HG03439 (cell line): ENCODE data around the gene DLGAP4.

Experiments used
- ATAC-seq: cut with Tn5 transposase; IDR thresholded peaks from one replicate; pipeline ENCODE4 v1.9.1; 2021; ENCODE audit warnings: mild to moderate bottlenecking, moderate library complexity; ENCODE audit not compliant: unreplicated experiment

The DLGAP4 gene

GRCh38 chr20:36399969-36400545 lies 93.9 kb downstream of the DLGAP4 start:
- ATAC-seq, result no peak

- ATAC-seq, result no peak
Observed at GRCh38 chr20:36400909-36401735, 95.0 kb downstream of the DLGAP4 start.

- ATAC-seq, result no peak
Observed at GRCh38 chr20:36402708-36403107, 96.6 kb downstream of the DLGAP4 start.

GRCh38 chr20:36404435-36404978 lies 98.4 kb downstream of the DLGAP4 start:
- ATAC-seq, result no peak

- no peak for ATAC-seq
Observed at GRCh38 chr20:36405255-36405654, 99.1 kb downstream of the DLGAP4 start.

- no peak for ATAC-seq
Observed at GRCh38 chr20:36407199-36407733, 101.1 kb downstream of the DLGAP4 start.

- ATAC-seq, result no peak
Observed at GRCh38 chr20:36408219-36408618, 102.1 kb downstream of the DLGAP4 start.

GRCh38 chr20:36411861-36412454 lies 105.8 kb downstream of the DLGAP4 start:
- no peak for ATAC-seq

- no peak for ATAC-seq
Observed at GRCh38 chr20:36415475-36416002, 109.4 kb downstream of the DLGAP4 start.

GRCh38 chr20:36418711-36419110 lies 112.6 kb downstream of the DLGAP4 start:
- ATAC-seq, result no peak

- no peak for ATAC-seq
Observed at GRCh38 chr20:36421641-36422040, 115.5 kb downstream of the DLGAP4 start.

GRCh38 chr20:36424314-36424713 lies 118.2 kb downstream of the DLGAP4 start:
- no peak for ATAC-seq

GRCh38 chr20:36425166-36425565 lies 119.0 kb downstream of the DLGAP4 start:
- no peak for ATAC-seq

GRCh38 chr20:36431604-36432003 lies 125.5 kb downstream of the DLGAP4 start:
- no peak for ATAC-seq

- no peak for ATAC-seq
Observed at GRCh38 chr20:36432096-36432495, 126.0 kb downstream of the DLGAP4 start.

GRCh38 chr20:36434383-36434782 lies 128.2 kb downstream of the DLGAP4 start:
- ATAC-seq, result no peak

GRCh38 chr20:36435124-36435523 lies 129.0 kb downstream of the DLGAP4 start:
- ATAC-seq, result no peak

GRCh38 chr20:36435592-36436541 lies 129.7 kb downstream of the DLGAP4 start:
- no peak for ATAC-seq

- no peak for ATAC-seq
Observed at GRCh38 chr20:36439040-36439730, 133.0 kb downstream of the DLGAP4 start.

GRCh38 chr20:36439731-36440072 lies 133.6 kb downstream of the DLGAP4 start:
- ATAC-seq, result no peak
